GM21381 (cell line): ENCODE results near the gene OR13C4.
"Not testable (repeated sequence)": the region's sequence is repeated elsewhere in the genome, so short reads cannot be mapped to it uniquely, and the experiment has no call there.

Experiments used
- ATAC-seq: cut with Tn5 transposase; IDR thresholded peaks from one replicate; pipeline ENCODE4 v1.9.1; 2021; ENCODE audit warnings: mild to moderate bottlenecking, moderate library complexity; ENCODE audit not compliant: unreplicated experiment

The OR13C4 gene

DNA sequence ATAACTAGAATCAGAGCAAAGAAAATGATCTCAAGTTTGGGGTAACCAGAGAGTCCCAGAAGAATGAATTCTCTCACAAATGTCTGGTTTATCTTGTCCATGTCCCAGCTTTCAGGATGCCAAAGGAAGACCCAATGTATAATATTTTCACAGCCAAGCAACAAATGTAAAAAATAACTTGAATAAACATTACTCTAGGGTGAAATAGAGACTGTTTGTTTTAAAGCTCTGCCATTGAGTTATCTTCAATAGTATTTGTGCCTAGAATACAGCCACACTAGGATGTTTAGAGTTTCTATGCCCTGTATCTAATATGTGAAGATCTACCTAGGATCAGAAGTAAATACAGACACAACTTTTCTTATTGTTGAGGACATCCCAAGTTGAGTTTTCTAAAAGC, at the start of gene OR13C4:
Gene OR13C4, minus strand, starts transcription at position 101 of the 400 bp plus-strand sequence. Its CDS starts 0 bp downstream, at position 101.
- ATAC-seq, result no peak

DNA sequence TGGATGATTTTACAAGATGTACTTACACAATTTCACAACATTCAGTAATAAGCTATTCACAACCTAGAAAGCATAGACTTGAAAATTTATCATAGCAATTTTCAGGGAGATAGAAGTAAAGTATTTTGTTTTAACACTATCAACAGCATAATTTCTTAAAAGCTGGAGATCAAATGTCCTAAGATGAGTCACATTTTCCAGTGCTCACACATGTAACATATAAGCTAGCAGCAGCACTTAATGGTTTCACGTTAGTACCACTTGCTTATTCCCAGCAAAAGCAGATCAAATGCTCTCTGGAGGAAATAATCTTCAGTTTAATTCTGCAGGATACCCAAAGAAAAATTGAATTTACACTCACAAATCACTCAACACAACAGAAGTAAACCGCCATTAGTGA, 48.4 kb upstream of the OR13C4 start:
- ATAC-seq, result no peak

DNA sequence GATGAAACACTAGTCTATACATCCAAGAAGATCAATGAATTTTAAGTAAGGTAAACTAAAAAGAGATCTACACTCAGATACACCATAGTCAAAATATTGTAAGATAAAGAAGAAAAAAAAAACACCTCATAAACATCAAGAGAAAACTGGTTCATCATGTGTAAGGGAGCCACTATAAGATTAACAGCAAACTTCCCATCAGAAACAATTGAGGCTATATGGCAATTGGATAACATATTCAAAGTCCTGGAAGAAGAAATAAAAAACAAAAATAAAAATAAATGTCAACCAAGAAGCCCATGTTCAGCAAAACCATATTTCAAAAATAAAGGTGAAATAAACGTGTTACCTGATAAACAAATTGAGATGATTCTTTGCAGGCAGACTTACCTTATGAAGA, 45.6 kb upstream of the OR13C4 start:
- no peak for ATAC-seq

DNA sequence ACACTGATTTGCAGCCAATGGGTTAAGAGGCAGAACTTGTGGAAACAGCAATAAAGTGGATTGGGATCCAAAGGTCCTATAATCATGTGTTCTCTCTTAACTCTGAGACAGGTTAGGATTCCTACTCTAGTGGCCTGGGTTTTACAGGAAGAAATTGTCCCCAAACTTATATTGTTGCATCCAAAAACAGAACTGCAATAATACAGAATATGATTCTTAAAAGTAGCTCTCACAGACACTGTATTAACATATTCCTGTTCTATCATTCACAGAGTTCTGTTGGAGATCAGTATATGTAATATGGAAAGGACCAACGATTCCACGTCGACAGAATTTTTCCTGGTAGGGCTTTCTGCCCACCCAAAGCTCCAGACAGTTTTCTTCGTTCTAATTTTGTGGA, 41.9 kb upstream of the OR13C4 start, which contains the start of gene OR13C8:
Gene OR13C8, plus strand, starts transcription at position 301 of the 400 bp plus-strand sequence. Its CDS starts 0 bp downstream, at position 301.
- ATAC-seq, result no peak

DNA sequence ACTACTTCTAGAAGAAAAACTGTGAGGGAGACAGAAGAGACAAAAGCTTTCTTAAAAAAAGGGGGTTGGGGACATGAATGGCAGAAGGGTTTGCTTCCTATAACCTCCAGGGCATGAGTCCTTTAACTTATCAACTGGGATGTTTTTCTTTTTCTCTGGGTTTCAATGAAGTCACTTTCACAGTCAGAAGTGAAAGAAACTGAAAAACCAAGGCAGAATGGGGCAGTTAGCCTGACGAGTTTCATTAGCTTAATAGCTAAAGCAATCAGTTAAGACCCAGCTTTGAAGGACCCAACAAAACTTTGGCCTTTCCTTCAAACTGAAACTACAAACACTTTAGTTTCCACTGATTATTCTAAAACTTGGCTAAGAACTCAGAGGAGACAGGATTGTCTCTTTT, 37.3 kb upstream of the OR13C4 start:
- ATAC-seq, result no peak

DNA sequence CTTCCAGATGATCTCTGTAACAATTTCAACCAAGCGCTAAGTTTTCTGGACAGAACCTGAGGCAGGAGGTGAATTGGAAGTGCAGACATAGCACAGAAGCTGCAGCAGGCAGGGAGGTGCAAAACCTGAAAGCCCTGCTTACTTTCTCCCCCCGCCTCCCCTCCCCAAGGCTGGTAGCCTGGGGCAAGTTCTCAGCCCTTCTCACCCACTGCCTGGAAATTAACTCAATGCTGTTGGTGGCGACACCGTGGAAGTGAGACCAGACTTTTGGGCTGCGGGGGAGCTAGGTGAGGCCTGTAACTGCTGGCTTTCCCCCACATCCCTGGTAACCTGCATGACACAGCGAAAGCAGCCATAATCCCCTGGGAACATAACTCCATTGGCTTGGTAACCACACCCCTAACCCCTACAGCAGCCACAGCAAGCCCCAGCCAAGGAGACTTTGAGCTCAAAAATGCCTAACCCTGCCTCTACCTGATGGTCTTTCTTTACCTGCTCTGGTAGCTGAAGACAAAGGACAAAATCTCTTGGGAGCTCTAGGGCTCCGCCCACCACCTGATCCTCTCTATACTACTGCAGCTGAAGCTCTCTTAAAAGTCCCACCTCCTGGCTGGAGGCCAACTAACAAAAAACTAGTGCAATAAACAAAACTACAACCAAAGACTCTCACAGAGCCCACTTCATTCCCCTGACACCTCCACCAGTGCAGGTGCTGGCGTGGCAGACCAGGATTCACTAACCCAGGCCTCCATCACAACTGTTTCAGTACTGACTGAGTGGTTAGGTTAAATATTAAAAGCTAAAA, 30.0 kb upstream of the OR13C4 start:
- no peak for ATAC-seq

DNA sequence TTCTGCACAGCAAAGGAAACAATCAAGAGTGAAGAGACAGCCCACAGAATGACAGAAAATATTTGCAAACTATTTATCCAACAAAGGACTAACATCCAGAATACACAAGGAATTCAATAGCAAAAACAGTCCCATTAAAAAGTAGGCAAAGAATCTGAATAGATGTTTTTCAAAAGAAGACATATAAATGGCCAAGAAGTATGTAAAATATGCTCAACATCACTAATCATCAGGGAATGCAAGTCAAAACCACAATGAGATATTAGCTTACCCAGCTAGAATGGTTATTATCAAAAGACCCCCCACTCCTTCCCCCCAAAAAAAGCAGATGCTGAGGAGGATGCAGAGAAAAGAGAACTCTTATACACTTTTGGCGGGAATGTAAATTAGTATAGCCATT, 28.5 kb upstream of the OR13C4 start:
- ATAC-seq, result no peak

DNA sequence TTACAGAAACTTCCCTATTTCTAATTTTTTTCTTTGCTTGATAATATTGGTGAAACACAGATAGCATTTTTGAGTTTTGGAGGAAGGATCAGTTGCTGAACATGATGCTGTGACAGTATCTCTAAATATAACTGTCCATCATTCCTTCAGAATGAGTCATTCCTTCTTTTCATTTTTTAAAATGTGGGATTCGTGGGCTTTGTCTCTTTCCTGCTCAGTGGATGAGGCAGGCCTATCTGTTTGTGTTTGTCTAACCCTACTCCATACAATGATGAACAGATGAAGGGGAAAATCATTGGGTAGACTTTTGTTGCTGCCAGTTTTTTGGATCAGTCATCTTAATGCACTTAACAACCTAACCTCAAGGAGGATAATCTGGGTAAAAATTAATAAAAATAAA, 26.3 kb upstream of the OR13C4 start:
- no peak for ATAC-seq

DNA sequence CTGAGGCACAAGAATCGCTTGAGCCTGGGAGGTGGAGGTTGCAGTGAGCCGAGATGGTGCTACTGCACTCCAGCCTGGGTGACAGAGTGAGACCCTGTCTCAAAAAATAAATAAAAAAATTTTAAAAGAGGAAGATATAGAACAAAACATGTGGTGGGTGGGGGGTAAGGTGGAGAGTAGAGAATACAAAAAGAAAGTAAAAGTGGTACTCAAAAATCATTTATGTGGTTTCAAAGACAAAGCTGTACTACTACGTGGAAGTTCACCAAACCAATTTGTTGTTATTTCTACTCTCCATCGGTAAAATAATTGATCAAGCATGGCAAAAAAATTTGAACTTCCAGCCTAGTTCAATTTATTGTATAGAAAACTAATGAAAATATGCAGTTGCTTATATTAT, 17.6 kb upstream of the OR13C4 start:
- no peak for ATAC-seq

DNA sequence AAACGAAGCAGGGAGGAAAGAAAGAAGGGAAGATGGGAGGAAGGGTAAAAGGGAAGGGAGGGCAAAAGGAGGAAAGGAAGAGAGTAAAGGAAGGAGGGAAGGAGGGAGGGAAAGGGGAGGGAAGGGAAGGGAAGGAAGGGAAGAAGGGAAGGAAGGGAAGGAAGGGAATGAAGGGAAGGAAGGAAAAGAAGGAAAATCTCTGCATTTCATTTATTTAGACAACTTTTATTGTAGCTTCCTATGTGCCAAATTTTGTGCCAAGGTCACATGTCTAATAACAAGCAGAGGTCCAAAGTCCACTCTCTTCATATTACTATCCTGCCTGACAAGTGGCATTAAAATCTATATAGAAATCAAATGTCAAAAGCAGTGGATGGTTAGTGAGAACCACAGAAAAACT, 12.3 kb upstream of the OR13C4 start:
- ATAC-seq, result no peak

DNA sequence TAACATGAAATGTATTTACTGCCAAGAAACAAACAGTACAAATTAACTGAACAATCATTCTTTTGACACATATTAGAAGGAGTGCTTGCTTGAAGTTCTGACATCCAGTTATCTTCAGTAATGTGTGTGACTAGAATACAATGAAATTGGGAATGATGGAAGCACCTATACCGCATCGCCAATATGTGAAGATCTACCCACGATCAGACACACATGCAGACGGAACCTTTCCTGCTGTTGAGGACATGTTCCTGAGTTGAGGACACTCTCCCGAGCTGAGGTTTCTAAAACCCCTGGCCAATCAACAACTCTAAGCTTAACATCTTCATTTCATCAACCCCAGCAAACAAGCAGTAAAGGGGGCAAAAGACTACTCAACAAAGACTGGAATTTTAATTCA, 9.7 kb upstream of the OR13C4 start, which contains the start of gene OR13C3:
Gene OR13C3, minus strand, starts transcription at position 101 of the 400 bp plus-strand sequence. CDS start 133 bp downstream, outside the sequence.
- no peak for ATAC-seq

DNA sequence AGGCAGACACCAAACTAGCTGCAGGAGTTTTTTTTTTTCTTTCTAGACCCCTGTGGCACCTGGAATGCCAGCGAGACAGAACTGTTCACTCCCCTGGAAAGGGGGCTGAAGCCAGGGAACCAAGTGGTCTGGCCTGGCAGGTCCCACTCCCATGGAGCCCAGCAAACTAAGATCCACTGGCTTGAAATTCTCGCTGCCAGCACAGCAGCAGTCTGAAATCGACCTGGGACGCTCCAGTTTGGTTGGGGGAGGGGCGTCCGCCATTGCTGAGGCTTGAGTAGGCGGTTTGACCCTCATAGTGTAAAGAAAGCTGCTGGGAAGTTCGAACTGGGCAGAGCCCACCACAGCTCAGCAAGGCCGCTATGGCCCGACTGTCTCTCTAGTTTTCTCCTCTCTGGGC, 6.8 kb downstream of the OR13C4 start:
- not testable (repeated sequence) for ATAC-seq

DNA sequence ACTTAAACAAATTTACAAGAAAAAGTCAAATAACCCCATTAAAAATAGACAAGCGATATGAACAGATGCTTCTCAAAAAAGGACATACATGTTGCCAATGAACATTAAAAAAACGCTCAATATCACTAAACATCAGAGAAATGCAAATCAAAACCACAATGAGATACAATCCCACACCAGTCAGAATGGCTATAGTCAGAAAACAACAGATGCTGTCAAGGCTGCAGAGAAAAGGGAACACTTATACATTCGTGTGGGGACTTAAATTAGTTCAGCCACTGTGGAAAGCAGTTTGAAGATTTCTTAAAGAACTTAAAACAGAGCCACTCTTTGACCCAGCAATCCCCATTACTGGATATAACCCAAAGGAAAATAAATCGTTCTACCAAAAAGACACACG, 12.1 kb downstream of the OR13C4 start:
- ATAC-seq, result no peak

DNA sequence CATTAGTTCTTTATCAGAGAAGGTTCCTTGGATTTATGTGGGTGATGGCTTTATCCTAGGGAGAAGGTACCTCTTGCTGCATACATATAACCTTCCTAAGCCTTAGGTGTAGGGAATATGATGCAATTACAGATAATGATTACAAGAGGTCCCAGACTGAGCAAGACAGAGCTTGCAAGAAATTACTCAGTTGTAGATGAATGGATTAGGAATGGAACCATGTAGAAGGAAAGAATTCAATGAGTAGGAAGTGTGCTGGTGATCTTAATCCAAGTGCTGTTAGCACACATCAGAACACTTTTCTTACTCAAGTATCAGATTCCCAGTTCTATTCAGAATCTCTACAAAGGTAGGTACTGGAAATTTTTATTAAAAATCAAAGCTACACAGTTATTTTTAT, 20.4 kb downstream of the OR13C4 start:
- no peak for ATAC-seq

DNA sequence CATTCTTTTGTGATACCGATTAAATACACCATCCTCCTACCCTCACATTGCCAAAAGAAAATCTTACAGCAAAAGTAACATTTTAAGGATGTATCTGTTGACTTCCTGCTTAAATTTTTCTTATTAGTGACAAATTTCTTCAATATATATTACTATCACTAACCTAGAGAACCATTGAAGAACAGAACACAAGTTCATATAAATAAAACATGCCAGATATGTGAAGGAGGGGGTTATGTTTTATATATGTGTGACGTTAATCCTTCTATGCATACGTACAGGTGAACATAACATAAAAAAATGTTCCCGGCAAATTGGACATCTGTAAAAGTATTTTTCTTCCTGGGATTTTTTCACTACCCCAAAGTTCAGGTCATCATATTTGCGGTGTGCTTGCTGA, 23.0 kb downstream of the OR13C4 start, which contains the start of gene OR13F1:
Gene OR13F1, plus strand, starts transcription at position 301 of the 400 bp plus-strand sequence. Its CDS starts 0 bp downstream, at position 301.
- ATAC-seq, result no peak

DNA sequence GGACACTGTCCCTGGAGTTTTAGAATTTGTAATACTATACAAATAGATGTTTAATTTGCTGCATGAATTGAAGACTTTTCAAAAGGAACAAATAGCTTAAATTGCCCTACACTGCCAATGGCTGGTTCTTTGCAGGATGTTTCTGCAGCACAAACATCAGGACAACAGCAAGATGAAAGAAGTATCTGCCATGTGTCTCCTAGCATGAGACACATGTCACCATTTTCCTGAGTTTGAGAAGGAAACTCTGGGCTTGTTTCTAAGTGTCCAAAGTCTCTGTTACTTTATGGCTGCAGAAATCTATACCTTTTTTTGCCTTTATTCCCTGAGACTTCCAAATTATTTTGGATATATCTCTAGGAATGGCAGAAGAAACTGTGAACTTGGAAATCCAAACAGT, 23.6 kb downstream of the OR13C4 start:
- ATAC-seq, result no peak

DNA sequence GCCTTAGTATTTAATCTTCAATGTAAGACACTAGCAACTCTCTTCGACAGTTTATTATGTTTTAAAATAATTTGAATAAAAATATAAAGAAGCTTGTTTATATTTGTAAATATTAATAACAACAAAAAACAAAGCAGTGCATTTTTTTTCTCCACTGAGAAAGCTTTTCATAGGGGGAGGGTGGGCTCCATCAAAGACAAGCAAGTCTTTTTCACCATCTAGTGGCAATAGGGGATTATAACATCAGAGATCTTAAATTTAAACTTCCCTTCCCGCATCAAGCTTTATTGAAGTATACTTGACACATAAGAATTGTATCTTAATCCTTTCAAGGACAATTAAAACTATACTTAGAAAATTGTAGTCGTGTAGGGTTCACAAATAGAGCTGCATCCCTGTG, 32.2 kb downstream of the OR13C4 start:
- ATAC-seq, result no peak

DNA sequence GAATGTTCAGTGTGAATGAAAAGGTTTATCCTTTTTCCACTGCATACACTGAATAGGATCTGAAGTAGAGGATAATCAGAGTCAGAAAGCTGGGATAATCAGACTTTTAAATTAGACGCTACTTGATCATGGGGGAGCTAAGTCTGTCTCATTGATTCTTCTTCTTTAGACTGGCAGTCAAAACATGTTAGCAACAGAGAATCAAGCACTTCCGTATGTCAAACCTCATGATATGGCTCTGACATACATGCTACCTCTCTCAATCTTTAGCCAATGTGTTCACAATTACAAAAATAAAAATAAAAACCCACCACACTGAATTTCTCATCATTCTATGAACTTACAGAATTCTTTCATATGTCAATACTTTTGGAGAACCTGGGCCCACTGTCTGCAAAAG, 42.0 kb downstream of the OR13C4 start:
- ATAC-seq, result no peak

DNA sequence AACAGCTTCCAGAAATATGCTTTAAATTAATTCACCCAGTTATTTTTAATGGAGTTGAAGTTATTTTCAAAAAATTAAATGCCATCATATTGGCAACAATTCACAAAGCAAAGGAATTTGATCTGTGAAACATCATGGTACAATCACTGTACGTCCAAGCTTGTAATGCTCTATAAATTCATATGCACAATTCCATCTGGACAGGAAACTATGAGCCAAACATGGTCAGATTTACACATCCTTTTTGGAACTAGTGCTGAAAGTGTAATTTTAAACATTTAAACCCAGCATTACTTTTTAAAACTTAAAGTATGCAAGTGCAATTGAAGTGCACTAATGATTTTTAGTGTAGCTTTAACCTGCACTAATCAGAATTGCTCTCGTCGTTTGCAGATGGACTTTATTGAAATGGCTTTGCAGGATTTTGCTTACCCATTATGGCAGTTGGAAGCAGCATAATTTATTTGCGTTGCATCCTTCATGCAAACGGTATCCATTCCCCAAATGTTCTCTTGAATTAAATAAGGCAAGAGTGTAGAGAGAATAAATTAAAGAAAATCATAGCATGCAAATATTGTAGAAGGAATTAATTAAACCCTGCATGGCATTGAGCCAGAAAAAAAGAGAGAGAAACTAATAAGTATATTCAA, 44.0 kb downstream of the OR13C4 start:
- ATAC-seq, result no peak
